ENCODE data around the gene PRRG1.
"Not testable (repeated sequence)": the region's sequence is repeated elsewhere in the genome, so short reads cannot be mapped to it uniquely, and the experiment has no call there.

GRCh38 chrX:37498323-37498722 is 149.2 kb downstream of the PRRG1 start:
- not testable (repeated sequence) for TF ChIP-seq CTCF (conservative IDR thresholded peaks at IDR 0.05 in 1 of 2, IDR thresholded peaks at IDR 0.05 in 1 of 2; ENCODE audit: extremely low read depth in 1 of 2, insufficient read depth in 1 of 2, low read depth in 1 of 2, low read length in 2 of 2); EZH2 (IDR thresholded peaks at IDR 0.05; ENCODE audit: borderline replicate concordance, low read length)

Data from mammary epithelial cell (primary cell).